Left lung (tissue), 10 donors: ENCODE data around the gene MICAL1. TPM values are rescaled to one million over a fixed set of nuclear protein-coding genes. Genes with fewer than 3 reads are reported as not detected.

Source experiments
- ATAC-seq: fragments of 200-7000 bp; cut with Tn5 transposase; one replicate; pipeline ENCODE4 v1.9.1; 2020; ENCODE audit warnings: moderate library complexity
- DNase-seq, 4 donors: peaks; one replicate each; pipeline ENCODE4 v3.0.0-alpha.2; 2013 to 2020
- H3K27ac ChIP-seq, 2 donors: fragments of 200-600 bp; sonication (generic) in 1 of 2; one replicate each; pipeline versions ENCODE4 v1.5.0 to v1.8.0; 2020 to 2021
- H3K27me3 ChIP-seq, 2 donors: fragments of 200-600 bp; sonication (generic) in 1 of 2; one replicate each; pipeline versions ENCODE4 v1.5.0 to v1.8.0; 2020 to 2021
- H3K36me3 ChIP-seq, 2 donors: fragments of 200-600 bp; sonication (generic) in 1 of 2; one replicate each; pipeline versions ENCODE4 v1.5.0 to v1.8.0; 2020 to 2021
- H3K4me1 ChIP-seq, 2 donors: fragments of 200-600 bp; one replicate each; pipeline ENCODE4 v1.8.0; 2021
- H3K4me3 ChIP-seq, 2 donors: fragments of 200-600 bp; sonication (generic) in 1 of 2; one replicate each; pipeline versions ENCODE4 v1.5.0 to v1.8.0; 2020 to 2021; ENCODE audit warnings: mild to moderate bottlenecking in 1 of 2
- H3K9me3 ChIP-seq, 2 donors: fragments of 200-600 bp; sonication (generic) in 1 of 2; one replicate each; pipeline versions ENCODE4 v1.5.0 to v1.8.0; 2020 to 2021
- intact Hi-C, 2 donors: fragments of 100-400 bp; cut with DNase I; formaldehyde crosslinking; loops; one replicate each; pipeline versions ENCODE4 v1.11.2 to v1.14.2; 2022
- polyA plus RNA-seq, 6 donors: library from polyadenylated mRNA; unstranded; fragments of 120-200 nt; gene quantifications; one replicate each; pipeline ENCODE4 v1.2.1, GENCODE V29; 2013; ENCODE audit not compliant: insufficient read length in 6 of 6
- total RNA-seq, 2 donors: library from RNA; stranded (reverse); fragmentation: NEBNext Ultra II Directional; extraction: Animal tissue kit (Norgen Biotek cat#: 25700); gene quantifications; one replicate each; pipeline ENCODE4 v1.2.1, GENCODE V29; 2021
- TF ChIP-seq, protein P1 (sequence below), 2 donors: fragments of 200-600 bp; sonication (generic) in 1 of 2; IDR thresholded peaks; one replicate each; pipeline versions ENCODE4 v1.5.0 to v1.8.0; 2021; ENCODE audit warnings: antibody characterized with exemption in 2 of 2
- donor health status: DM: no; HTN: yes; CAD: no.
- donor health status: DM: no; HTN: no; CAD: no.

The MICAL1 gene
- total and polyA plus RNA-seq, 8 donors = 55.7 to 70.9 (median 60.5) TPM

DNA sequence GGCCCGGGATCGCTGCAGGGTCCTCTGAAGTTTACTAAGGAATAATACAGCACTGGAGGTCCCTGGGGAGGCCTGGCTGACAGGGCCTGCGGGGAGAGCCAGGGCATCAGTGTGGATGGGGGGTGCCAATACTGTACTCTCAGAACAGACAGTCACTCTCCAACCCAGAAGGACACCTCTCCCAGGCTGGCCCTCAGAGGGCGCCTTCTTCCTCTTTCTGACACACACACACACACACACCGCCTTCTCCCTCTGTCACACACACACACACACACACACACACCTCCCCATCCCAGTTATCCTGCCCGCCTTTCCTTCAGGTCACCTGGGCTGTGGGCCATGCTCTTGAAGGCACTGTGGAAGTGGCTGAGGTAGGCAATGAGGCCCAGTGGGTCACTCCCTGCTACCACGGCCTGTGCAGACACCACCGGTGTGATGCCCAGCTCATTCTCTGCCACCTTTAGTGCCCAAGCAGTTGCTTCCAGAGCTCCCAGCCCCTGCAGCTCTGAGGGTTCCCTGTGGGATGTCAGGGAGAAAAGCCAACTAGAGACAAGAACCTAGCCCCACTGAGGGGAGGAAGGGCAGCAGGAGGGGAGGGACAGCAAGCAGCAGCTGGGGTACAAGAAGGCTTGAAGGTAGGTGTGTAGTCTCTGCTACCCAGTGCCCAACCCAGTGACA, 7.6 kb downstream of the MICAL1 start:
- Histone ChIP-seq H3K27ac (peak overlapping the region in 1 of 2 donors; percentile 21), H3K9me3 (no peaks in the 10 kb centered on the region), H3K4me1 (peaks cover 0 to 10% of the 10 kb centered on the region in 2 donors), H3K27me3 (no peaks in the 10 kb centered on the region), H3K36me3 (peaks cover 0 to 86% of the 10 kb centered on the region in 2 donors), H3K4me3 (no peak overlapping the region)
- DNase-seq (no peak), ATAC-seq (no peak)
- TF ChIP-seq, protein P1, sequence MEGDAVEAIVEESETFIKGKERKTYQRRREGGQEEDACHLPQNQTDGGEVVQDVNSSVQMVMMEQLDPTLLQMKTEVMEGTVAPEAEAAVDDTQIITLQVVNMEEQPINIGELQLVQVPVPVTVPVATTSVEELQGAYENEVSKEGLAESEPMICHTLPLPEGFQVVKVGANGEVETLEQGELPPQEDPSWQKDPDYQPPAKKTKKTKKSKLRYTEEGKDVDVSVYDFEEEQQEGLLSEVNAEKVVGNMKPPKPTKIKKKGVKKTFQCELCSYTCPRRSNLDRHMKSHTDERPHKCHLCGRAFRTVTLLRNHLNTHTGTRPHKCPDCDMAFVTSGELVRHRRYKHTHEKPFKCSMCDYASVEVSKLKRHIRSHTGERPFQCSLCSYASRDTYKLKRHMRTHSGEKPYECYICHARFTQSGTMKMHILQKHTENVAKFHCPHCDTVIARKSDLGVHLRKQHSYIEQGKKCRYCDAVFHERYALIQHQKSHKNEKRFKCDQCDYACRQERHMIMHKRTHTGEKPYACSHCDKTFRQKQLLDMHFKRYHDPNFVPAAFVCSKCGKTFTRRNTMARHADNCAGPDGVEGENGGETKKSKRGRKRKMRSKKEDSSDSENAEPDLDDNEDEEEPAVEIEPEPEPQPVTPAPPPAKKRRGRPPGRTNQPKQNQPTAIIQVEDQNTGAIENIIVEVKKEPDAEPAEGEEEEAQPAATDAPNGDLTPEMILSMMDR (IDR thresholded peaks at IDR 0.05) = no peak
- intact Hi-C loops = no loop called here

DNA sequence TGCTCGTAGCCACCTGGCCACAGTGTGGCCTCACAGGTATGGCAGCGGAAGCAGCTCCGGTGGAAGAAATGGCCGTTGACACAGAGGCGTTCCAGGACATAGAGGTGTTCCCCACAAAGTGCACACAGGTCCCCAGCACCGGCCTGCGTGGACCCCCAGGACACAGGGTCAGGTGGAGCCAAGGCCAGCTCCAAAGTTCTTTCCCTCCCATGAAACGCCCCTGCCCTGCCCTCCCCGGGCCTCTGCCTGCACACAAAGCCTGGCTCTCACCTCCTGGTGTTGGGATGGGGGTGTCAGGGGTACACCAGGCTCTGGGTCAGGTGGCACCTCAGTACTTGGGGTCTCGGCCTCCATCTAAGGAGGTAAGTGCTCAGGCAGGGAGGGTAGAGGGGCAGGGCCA, 8.5 kb downstream of the MICAL1 start:
- Histone ChIP-seq H3K9me3 (no peaks in the 10 kb centered on the region), H3K4me1 (peaks cover 0 to 13% of the 10 kb centered on the region in 2 donors), H3K27me3 (no peaks in the 10 kb centered on the region), H3K36me3 (peaks cover 0 to 86% of the 10 kb centered on the region in 2 donors), H3K27ac (no peak overlapping the region), H3K4me3 (no peak overlapping the region)
- TF ChIP-seq, protein P1 (IDR thresholded peaks at IDR 0.05) = no peak
- DNase-seq (no peak), ATAC-seq (no peak)
- intact Hi-C loops = no loop called here

GRCh38 chr6:109446541-109446940, 9.0 kb downstream of the MICAL1 start:
- Histone ChIP-seq H3K9me3 (no peaks in the 10 kb centered on the region), H3K36me3 (peaks cover 0 to 80% of the 10 kb centered on the region in 2 donors), H3K27me3 (no peaks in the 10 kb centered on the region), H3K4me3 (no peak overlapping the region), H3K4me1 (peaks cover 5 to 18% of the 10 kb centered on the region in 2 donors), H3K27ac (no peak overlapping the region)
- ATAC-seq = no peak
- intact Hi-C loops = no loop called here
- DNase-seq = no peak
- TF ChIP-seq, protein P1 (IDR thresholded peaks at IDR 0.05) = no peak

DNA sequence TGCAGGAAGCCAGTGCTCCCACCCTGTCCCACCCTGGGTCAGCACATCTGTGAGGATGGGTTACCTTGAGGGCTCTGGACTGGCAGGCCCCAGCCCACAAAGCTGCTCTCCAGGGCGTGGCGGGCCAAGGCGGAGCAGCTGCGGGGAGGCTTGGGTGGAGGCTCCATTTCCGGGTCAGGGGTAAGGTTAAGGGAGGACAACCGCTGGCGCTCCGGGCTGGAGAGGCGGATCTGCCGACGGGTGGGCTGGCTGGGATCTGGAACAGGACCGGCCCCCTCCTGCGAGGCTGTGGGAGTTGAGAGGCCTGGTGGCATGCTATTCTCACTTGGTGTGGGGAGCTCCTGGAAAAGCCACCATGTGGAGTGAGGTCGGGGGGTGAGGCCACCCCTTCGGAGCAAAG, 9.5 kb downstream of the MICAL1 start:
- H3K27ac ChIP-seq = no peak overlapping the region
- intact Hi-C loops = no loop called here
- DNase-seq = no peak
- ATAC-seq = no peak
- no peaks in the 10 kb centered on the region for H3K27me3 ChIP-seq
- no peaks in the 10 kb centered on the region for H3K9me3 ChIP-seq
- TF ChIP-seq, protein P1 (IDR thresholded peaks at IDR 0.05) = no peak
- no peak overlapping the region for H3K4me3 ChIP-seq
- peaks cover 8 to 23% of the 10 kb centered on the region in 2 donors for H3K4me1 ChIP-seq
- peaks cover 0 to 77% of the 10 kb centered on the region in 2 donors for H3K36me3 ChIP-seq

GRCh38 chr6:109445382-109445781, 10.2 kb downstream of the MICAL1 start:
- intact Hi-C loops = no loop called here
- Histone ChIP-seq H3K4me3 (no peak overlapping the region), H3K27me3 (no peaks in the 10 kb centered on the region), H3K9me3 (no peaks in the 10 kb centered on the region), H3K4me1 (peaks cover 8 to 23% of the 10 kb centered on the region in 2 donors), H3K27ac (no peak overlapping the region), H3K36me3 (peaks cover 0 to 71% of the 10 kb centered on the region in 2 donors)
- TF ChIP-seq, protein P1 (IDR thresholded peaks at IDR 0.05) = no peak
- DNase-seq (no peak), ATAC-seq (no peak)
